GM21825 (cell line): ENCODE measurements around the gene VPS36.
"Not testable (repeated sequence)": the region's sequence is repeated elsewhere in the genome, so short reads cannot be mapped to it uniquely, and the experiment has no call there.

ENCODE experiments used
- ATAC-seq: cut with Tn5 transposase; IDR thresholded peaks from one replicate; pipeline ENCODE4 v1.9.1; 2021; ENCODE audit warnings: mild to moderate bottlenecking, moderate library complexity; ENCODE audit not compliant: unreplicated experiment

Gene VPS36

DNA sequence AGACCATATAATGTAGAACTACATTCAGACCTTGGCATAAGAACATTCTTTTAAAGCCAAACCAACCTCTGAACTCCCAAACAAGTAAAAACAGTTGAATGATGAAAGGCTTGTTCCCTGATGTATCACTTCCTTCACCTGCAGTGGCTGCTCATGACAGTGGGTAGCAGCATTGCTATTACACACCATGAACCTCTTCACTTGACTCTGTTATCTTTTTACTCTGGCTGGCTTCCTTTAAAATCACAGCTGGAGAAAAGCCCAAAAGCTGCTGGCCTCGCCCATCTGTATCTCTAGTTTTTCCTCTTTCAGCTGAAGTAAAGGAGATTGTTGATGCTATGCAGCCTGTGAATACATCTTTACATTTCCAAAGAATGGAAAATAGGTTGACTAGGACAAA is 67.1 kb downstream of the VPS36 start:
- ATAC-seq = no peak

- no peak for ATAC-seq
These were observed 72.1 kb downstream of the VPS36 start for GRCh38 chr13:52378312-52378711.

DNA sequence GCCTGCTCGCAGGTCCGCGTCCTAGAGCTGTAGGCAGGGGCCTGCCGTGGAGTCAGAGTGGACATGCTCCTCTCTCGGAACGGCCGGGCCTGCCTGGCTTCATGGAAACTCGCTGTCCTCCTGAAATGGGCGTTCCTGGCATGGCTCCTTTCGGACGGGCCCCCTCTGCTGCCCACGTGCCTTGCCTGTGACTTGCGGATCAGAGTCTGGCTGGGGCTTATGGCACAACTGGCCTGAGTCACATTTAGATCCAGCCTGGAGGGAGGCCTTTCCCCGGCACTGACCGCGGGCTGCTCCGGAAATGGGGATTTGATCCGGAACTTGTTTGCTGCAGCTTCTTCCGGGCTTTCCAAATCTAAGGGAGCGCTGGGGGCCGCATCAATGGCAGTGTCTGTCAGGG is 72.5 kb downstream of the VPS36 start:
- ATAC-seq = no peak

DNA sequence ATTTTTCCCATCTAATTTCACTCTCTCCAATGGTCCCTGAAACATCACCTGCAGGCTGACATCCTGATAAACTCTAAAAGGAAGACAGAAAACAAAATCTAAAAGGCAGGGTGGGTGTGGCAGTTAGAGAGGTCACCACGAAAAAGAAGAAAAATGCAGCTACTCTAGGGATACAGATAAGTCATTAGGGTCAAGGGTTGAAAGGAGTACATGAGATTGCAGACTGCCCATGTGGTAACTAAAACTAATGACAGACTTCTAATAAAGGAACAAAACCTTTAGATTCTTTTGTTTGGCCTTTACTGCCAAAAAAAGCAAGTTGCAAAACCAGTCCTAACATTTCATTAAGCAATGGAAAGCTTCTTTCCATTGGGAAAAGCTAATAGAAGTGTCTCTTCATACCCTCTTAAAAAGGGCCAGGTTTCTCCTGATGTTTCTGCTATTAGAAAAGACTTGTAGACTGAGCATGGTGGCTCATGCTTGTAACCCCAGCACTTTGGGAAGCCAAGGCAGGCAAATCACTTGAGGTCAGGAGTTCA is 75.5 kb downstream of the VPS36 start:
- no peak for ATAC-seq

- no peak for ATAC-seq
These were observed 76.0 kb downstream of the VPS36 start for GRCh38 chr13:52374389-52374788.

DNA sequence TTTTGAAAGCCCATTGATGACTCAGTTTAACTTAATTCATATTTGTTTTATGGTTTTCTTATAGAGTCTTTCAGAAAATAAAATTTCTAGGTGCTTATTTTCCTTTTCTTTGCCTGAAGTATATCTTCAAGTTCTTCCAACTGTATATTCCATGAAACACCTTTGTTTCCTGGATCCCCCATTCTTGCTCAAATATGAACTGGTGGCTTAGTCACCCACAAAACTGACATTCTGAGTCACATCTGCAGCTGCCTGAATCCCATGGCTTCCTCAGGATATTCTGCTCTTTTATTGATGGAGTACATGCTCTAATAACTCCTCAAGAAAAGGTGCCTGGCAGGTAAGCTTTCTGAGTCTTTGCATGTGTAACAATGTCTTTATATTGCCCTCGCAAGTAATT is 77.2 kb downstream of the VPS36 start:
- ATAC-seq = not testable (repeated sequence)

- ATAC-seq = no peak
These were observed 78.6 kb downstream of the VPS36 start for GRCh38 chr13:52371736-52372247.

GRCh38 chr13:52366291-52366690 is 84.1 kb downstream of the VPS36 start:
- ATAC-seq = no peak
